Measurements from ENCODE around the gene KLF11. TPM values are rescaled to one million over a fixed set of nuclear protein-coding genes. Genes with fewer than 3 reads are reported as not detected.

KLF11 gene
- polyA plus RNA-seq, 1 of the 3 experiments (the other 2 are of a cell fraction): 9.5 TPM

DNA sequence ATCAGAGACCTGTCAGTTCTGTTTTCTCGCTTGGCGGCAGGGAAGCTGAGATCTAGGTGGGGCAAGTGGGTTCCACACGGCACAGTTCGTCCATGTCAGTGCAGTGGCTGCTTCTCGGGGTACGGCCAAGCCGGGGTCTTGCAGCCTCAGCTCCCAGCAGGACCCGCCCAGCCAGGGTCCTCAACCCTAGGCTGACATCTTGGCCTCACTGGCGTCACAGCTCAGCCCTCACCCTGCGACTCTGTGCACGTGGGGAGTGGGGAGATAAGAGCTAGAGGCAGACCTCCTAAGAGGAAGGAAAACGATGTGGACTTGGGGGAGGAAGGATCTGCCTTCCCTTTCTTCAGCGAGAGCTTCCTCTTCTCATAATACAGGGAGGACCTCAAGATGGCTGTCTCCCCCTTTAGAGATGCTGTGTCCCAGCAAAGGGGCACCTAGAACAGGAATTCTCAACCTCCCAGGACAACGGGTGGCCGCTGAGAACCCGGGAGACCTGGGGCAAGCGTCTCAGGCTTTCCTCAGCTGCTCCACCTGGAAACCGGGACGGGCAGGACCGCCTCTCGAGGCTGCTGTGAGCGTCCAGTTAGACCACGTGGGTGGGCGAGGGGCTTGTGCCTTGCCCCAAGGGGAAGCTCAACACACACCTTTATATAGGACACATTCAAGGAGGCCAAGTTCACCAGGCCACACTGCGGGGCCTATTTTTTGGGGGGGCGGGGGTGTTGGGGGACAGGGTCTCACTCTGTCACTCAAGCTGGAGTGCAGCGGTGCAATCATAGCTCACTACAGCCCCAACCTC lies 23.5 kb upstream of the KLF11 start:
- ChIA-PET CTCF (interaction anchor here (0.6 to 4.3 kb wide), 4 partner anchors 24 to 206 kb away, joined by 3 to 38 read pairs (median 14); no protein-coding TSS in a partner anchor), POLR2A (interaction anchor here (1.4 kb wide), 1 partner anchor 25 kb away, joined by 3 read pairs; no protein-coding TSS in a partner anchor)
- H4K20me1 ChIP-seq (ENCODE audit: insufficient read depth): no peaks in the 10 kb centered on the region
- WGBS (ENCODE audit: low lambda C conversion rate): 89% methylated on average over 26 of the region's 27 CpGs
- no peak for TF ChIP-seq POLR2AphosphoS5 (IDR thresholded peaks at IDR 0.05; ENCODE audit: low read depth, low read length)
- TF ChIP-seq, protein P1, sequence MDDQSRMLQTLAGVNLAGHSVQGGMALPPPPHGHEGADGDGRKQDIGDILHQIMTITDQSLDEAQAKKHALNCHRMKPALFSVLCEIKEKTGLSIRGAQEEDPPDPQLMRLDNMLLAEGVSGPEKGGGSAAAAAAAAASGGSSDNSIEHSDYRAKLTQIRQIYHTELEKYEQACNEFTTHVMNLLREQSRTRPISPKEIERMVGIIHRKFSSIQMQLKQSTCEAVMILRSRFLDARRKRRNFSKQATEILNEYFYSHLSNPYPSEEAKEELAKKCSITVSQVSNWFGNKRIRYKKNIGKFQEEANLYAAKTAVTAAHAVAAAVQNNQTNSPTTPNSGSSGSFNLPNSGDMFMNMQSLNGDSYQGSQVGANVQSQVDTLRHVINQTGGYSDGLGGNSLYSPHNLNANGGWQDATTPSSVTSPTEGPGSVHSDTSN (IDR thresholded peaks at IDR 0.05): no peak
- TF ChIP-seq EZH2phosphoT487 (IDR thresholded peaks at IDR 0.05; ENCODE audit: borderline replicate concordance, low read depth): no peak
- TF ChIP-seq, protein P2, sequence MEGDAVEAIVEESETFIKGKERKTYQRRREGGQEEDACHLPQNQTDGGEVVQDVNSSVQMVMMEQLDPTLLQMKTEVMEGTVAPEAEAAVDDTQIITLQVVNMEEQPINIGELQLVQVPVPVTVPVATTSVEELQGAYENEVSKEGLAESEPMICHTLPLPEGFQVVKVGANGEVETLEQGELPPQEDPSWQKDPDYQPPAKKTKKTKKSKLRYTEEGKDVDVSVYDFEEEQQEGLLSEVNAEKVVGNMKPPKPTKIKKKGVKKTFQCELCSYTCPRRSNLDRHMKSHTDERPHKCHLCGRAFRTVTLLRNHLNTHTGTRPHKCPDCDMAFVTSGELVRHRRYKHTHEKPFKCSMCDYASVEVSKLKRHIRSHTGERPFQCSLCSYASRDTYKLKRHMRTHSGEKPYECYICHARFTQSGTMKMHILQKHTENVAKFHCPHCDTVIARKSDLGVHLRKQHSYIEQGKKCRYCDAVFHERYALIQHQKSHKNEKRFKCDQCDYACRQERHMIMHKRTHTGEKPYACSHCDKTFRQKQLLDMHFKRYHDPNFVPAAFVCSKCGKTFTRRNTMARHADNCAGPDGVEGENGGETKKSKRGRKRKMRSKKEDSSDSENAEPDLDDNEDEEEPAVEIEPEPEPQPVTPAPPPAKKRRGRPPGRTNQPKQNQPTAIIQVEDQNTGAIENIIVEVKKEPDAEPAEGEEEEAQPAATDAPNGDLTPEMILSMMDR (IDR thresholded peaks at IDR 0.05): no peak
- TF ChIP-seq FOXJ3 (CRISPR knock-in tag; IDR thresholded peaks at IDR 0.05): no peak
- no peak for TF ChIP-seq RXRA (IDR thresholded peaks at IDR 0.05; ENCODE audit: borderline replicate concordance, low read depth)
- no peak for TF ChIP-seq EP300 (IDR thresholded peaks at IDR 0.05; ENCODE audit: borderline replicate concordance in 1 of 2, low read depth in 1 of 2, low read length in 1 of 2)
- TF ChIP-seq SIN3A (IDR thresholded peaks at IDR 0.05; ENCODE audit: borderline replicate concordance, low read depth, low read length): no peak
- TF ChIP-seq CHD2 (IDR thresholded peaks at IDR 0.05; ENCODE audit: low read length, partially characterized antibody): no peak
- TF ChIP-seq YY1 (IDR thresholded peaks at IDR 0.05; ENCODE audit: low read depth): no peak
- no peak for TF ChIP-seq RFX5 (IDR thresholded peaks at IDR 0.05; ENCODE audit: low read length)
- TF ChIP-seq ELF1 (IDR thresholded peaks at IDR 0.05): no peak
- no peak for DNase-seq
- H3K27ac ChIP-seq (ENCODE audit: low read depth in 2 of 2, low read length in 1 of 2): no peak overlapping the region
- H3K27me3 ChIP-seq (ENCODE audit: insufficient read depth): peaks cover 6% of the 10 kb centered on the region; the same call in 1 of the 2 replicates
- H3F3A ChIP-seq (replicated peaks; ENCODE audit: insufficient read depth): no peaks in the 10 kb centered on the region
- H3K4me3 ChIP-seq (ENCODE audit: low read depth in 2 of 2, low read length in 1 of 2): no peak overlapping the region
- H3K9me2 ChIP-seq: no peaks in the 10 kb centered on the region
- H3K79me2 ChIP-seq (ENCODE audit: insufficient read depth): no peaks in the 10 kb centered on the region
- no peak overlapping the region for H2AFZ ChIP-seq (ENCODE audit: low read depth)
- H3K9me3 ChIP-seq: no peaks in the 10 kb centered on the region; the same call in 1 of the 2 replicates
- H3K4me2 ChIP-seq: no peak overlapping the region
- H3K36me3 ChIP-seq (replicated peaks in 1 of 2; ENCODE audit: control insufficient read depth in 1 of 2, insufficient read depth in 2 of 2, low read length in 1 of 2): no peaks in the 10 kb centered on the region
- no peak overlapping the region for H3K9ac ChIP-seq
- H3K4me1 ChIP-seq (ENCODE audit: control insufficient read depth in 1 of 2, insufficient read depth in 2 of 2, low read depth in 1 of 2, low read length in 1 of 2): peaks cover 0 to 8% of the 10 kb centered on the region in 2 experiments; a peak in 2 of 4 replicates

DNA sequence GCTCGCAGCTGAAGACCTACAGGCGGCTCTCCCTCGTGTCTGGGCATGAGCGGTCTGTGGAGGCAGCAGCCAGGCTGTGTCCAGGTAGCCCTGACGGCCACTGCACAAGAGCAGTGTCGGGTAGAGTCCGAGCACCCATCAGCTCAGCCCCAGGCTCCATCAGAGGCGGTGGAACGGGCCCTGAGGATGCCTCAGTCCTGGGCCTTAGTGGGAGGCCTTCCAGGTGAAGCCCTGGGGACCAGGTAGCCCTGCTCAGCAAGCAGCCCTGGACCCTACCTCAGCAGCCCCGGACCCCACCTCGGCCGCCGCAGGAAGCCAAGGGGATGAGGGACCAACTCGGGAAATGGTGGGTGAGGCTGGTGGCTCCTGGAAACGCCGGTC lies 21.3 kb upstream of the KLF11 start:
- 83% methylated on average over 9 of the region's 16 CpGs for WGBS (ENCODE audit: low lambda C conversion rate)
- no peak for DNase-seq
- H3K9ac ChIP-seq: no peak overlapping the region
- peaks cover 0 to 8% of the 10 kb centered on the region in 2 experiments; a peak in 2 of 4 replicates for H3K4me1 ChIP-seq (ENCODE audit: control insufficient read depth in 1 of 2, insufficient read depth in 2 of 2, low read depth in 1 of 2, low read length in 1 of 2)
- ChIA-PET CTCF (interaction anchor here (1.1 to 4.3 kb wide), 4 partner anchors 14 to 223 kb away, joined by 3 to 38 read pairs (median 12); no protein-coding TSS in a partner anchor), POLR2A (interaction anchor here (0.6 to 1.2 kb wide), 2 partner anchors 22 to 179 kb away, joined by 3 to 4 read pairs; partner anchors contain the start of gene TAF1B)
- no peak overlapping the region for H2AFZ ChIP-seq (ENCODE audit: low read depth)
- no peak overlapping the region for H3K4me2 ChIP-seq
- H3K9me3 ChIP-seq: no peaks in the 10 kb centered on the region; the same call in 1 of the 2 replicates
- H3F3A ChIP-seq (replicated peaks; ENCODE audit: insufficient read depth): no peaks in the 10 kb centered on the region
- no peak overlapping the region for H3K4me3 ChIP-seq (ENCODE audit: low read depth in 2 of 2, low read length in 1 of 2)
- H3K36me3 ChIP-seq (replicated peaks in 1 of 2; ENCODE audit: control insufficient read depth in 1 of 2, insufficient read depth in 2 of 2, low read length in 1 of 2): no peaks in the 10 kb centered on the region
- peaks cover 6% of the 10 kb centered on the region; the same call in 1 of the 2 replicates for H3K27me3 ChIP-seq (ENCODE audit: insufficient read depth)
- no peaks in the 10 kb centered on the region for H3K79me2 ChIP-seq (ENCODE audit: insufficient read depth)
- H3K9me2 ChIP-seq: no peaks in the 10 kb centered on the region
- H4K20me1 ChIP-seq (ENCODE audit: insufficient read depth): no peaks in the 10 kb centered on the region
- no peak overlapping the region for H3K27ac ChIP-seq (ENCODE audit: low read depth in 2 of 2, low read length in 1 of 2)
- no peak for TF ChIP-seq NFIC (IDR thresholded peaks at IDR 0.05; ENCODE audit: borderline replicate concordance)
- TF ChIP-seq SIN3A (IDR thresholded peaks at IDR 0.05; ENCODE audit: borderline replicate concordance, low read depth, low read length): no peak
- TF ChIP-seq, protein P3, sequence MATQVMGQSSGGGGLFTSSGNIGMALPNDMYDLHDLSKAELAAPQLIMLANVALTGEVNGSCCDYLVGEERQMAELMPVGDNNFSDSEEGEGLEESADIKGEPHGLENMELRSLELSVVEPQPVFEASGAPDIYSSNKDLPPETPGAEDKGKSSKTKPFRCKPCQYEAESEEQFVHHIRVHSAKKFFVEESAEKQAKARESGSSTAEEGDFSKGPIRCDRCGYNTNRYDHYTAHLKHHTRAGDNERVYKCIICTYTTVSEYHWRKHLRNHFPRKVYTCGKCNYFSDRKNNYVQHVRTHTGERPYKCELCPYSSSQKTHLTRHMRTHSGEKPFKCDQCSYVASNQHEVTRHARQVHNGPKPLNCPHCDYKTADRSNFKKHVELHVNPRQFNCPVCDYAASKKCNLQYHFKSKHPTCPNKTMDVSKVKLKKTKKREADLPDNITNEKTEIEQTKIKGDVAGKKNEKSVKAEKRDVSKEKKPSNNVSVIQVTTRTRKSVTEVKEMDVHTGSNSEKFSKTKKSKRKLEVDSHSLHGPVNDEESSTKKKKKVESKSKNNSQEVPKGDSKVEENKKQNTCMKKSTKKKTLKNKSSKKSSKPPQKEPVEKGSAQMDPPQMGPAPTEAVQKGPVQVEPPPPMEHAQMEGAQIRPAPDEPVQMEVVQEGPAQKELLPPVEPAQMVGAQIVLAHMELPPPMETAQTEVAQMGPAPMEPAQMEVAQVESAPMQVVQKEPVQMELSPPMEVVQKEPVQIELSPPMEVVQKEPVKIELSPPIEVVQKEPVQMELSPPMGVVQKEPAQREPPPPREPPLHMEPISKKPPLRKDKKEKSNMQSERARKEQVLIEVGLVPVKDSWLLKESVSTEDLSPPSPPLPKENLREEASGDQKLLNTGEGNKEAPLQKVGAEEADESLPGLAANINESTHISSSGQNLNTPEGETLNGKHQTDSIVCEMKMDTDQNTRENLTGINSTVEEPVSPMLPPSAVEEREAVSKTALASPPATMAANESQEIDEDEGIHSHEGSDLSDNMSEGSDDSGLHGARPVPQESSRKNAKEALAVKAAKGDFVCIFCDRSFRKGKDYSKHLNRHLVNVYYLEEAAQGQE (IDR thresholded peaks at IDR 0.05; ENCODE audit: low read depth, low read length): no peak
- no peak for TF ChIP-seq SMC3 (IDR thresholded peaks at IDR 0.05; ENCODE audit: low read depth, low read length)
- TF ChIP-seq FOSL2 (IDR thresholded peaks at IDR 0.05; ENCODE audit: borderline replicate concordance, low read depth): no peak
- TF ChIP-seq, protein P4, sequence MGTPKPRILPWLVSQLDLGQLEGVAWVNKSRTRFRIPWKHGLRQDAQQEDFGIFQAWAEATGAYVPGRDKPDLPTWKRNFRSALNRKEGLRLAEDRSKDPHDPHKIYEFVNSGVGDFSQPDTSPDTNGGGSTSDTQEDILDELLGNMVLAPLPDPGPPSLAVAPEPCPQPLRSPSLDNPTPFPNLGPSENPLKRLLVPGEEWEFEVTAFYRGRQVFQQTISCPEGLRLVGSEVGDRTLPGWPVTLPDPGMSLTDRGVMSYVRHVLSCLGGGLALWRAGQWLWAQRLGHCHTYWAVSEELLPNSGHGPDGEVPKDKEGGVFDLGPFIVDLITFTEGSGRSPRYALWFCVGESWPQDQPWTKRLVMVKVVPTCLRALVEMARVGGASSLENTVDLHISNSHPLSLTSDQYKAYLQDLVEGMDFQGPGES (IDR thresholded peaks at IDR 0.05; ENCODE audit: low read depth, low read length): no peak
- TF ChIP-seq JUND (IDR thresholded peaks at IDR 0.05): no peak
